Measurements from ENCODE around the gene DGKQ. TPM values are rescaled to one million over a fixed set of nuclear protein-coding genes. Genes with fewer than 3 reads are reported as not detected.

The DGKQ gene
- total and polyA plus RNA-seq, 2 of the 8 experiments (the other 6 are each of a cell fraction or from before 2014, with no cell fraction given), result 7.3 to 9.7 TPM

- TF ChIP-seq NANOG (IDR thresholded peaks at IDR 0.05; ENCODE audit: insufficient read depth, low read depth, low read length, poor library complexity, severe bottlenecking), result no peak
- no peak for TF ChIP-seq CHD7 (IDR thresholded peaks at IDR 0.05; ENCODE audit: insufficient replicate concordance, low read length)
- no peak for TF ChIP-seq SP4 (IDR thresholded peaks at IDR 0.05; ENCODE audit: low read length)
- no peak for TF ChIP-seq ZNF274 (IDR thresholded peaks at IDR 0.05; ENCODE audit: borderline replicate concordance, extremely low read depth, low read length)
Measured at GRCh38 chr4:929096-929765, 44.1 kb downstream of the DGKQ start (continued).

Measured in H1 (cell line).